ENCODE data around the gene STAT6. TPM values are rescaled to one million over a fixed set of nuclear protein-coding genes. Genes with fewer than 3 reads are reported as not detected.

STAT6 gene
- polyA plus RNA-seq, 2 of the 4 experiments (the other 2 are of a cell fraction), result 58.8 to 59.0 TPM

- no peak for TF ChIP-seq CTCF (IDR thresholded peaks at IDR 0.05)
- TF ChIP-seq POLR2AphosphoS2 (conservative IDR thresholded peaks at IDR 0.05; ENCODE audit: low read length), result no peak
- no peak for TF ChIP-seq ZNF302 (CRISPR knock-in tag; IDR thresholded peaks at IDR 0.05)
These were observed 16.7 kb downstream of the STAT6 start (continued) for GRCh38 chr12:57094208-57095160.

- H3K4me3 ChIP-seq, result no peak overlapping the region
- TF ChIP-seq FOSB (CRISPR knock-in tag; IDR thresholded peaks at IDR 0.05) (no peak), HOXB5 (CRISPR knock-in tag; IDR thresholded peaks at IDR 0.05) (0 out of 2 replicates have a peak, but pooled peaks have one; percentile 26), POLR2A (IDR thresholded peaks at IDR 0.05; ENCODE audit: low read length) (no peak), CTCF (IDR thresholded peaks at IDR 0.05) (peak; percentile 60), RAD21 (conservative IDR thresholded peaks at IDR 0.05 in 1 of 2, IDR thresholded peaks at IDR 0.05 in 1 of 2) (peak; percentile 73 to 77; a peak in 3 of 5 replicates)
- no peak for FAIRE-seq
- peak overlapping the region in 1 of 2 experiments; percentile 47; a peak in 2 of 6 replicates for H3K27ac ChIP-seq
- H3K4me2 ChIP-seq, result no peak overlapping the region
- ChIA-PET POLR2A (interaction anchor here (2.1 kb wide), 1 partner anchor 15 kb away, joined by 7 read pairs; the partner anchor contains the start of gene NEMP1), CTCF (interaction anchor here (0.8 to 18.3 kb wide), 13 partner anchors 8 to 106 kb away, joined by 3 to 330 read pairs (median 10); partner anchors contain the start of genes MYO1A, NEMP1 and STAT6)
- ATAC-seq, result peak in 1 of 2 experiments; percentile 42; a peak in 3 of 6 replicates
- H3K9me3 ChIP-seq, result no peaks in the 10 kb centered on the region
- DNase-seq (ENCODE audit: low read depth in 1 of 2, low spot score in 1 of 2), result peak; percentile 59 to 64
- H3K4me1 ChIP-seq, result peaks cover 11% of the 10 kb centered on the region; the same call in 2 of the 3 replicates
- 70% methylated on average over 22 of the region's 24 CpGs for WGBS (ENCODE audit: missing lambda C conversion rate)
These were observed 17.6 kb downstream of the STAT6 start for GRCh38 chr12:57093415-57094207.

GRCh38 chr12:57092876-57093414 lies 18.2 kb downstream of the STAT6 start:
- no peak for ATAC-seq
- no peak overlapping the region for H3K27ac ChIP-seq
- H3K4me1 ChIP-seq, result peaks cover 14% of the 10 kb centered on the region; the same call in 2 of the 3 replicates
- no peak for DNase-seq (ENCODE audit: low read depth in 1 of 2, low spot score in 1 of 2)
- POLR2A ChIA-PET, result interaction anchor here (2.1 to 6.8 kb wide), 2 partner anchors 14 to 18 kb away, joined by 7 to 143 read pairs; partner anchors contain the start of genes NEMP1 and STAT6
- TF ChIP-seq RNF2 (IDR thresholded peaks at IDR 0.05; ENCODE audit: borderline replicate concordance, low read depth), result no peak
- TF ChIP-seq POLR2A (IDR thresholded peaks at IDR 0.05; ENCODE audit: low read length), result no peak
- TF ChIP-seq SMC3 (IDR thresholded peaks at IDR 0.05), result peak; percentile 71; the same call in 2 of the 3 replicates
- no peak for FAIRE-seq
- no peaks in the 10 kb centered on the region for H3K9me3 ChIP-seq
- CTCF ChIA-PET, result interaction anchor here (0.7 to 18.3 kb wide), 17 partner anchors 9 to 105 kb away, joined by 3 to 330 read pairs (median 8); partner anchors contain the start of genes MYO1A, NEMP1, STAT6 and ZBTB39
- WGBS (ENCODE audit: missing lambda C conversion rate), result 82% methylated on average over 3 of the region's 4 CpGs
- H3K4me3 ChIP-seq, result no peak overlapping the region
- no peak overlapping the region for H3K4me2 ChIP-seq

- CTCF ChIA-PET, result interaction anchor here (0.7 to 18.3 kb wide), 20 partner anchors 9 to 337 kb away, joined by 3 to 330 read pairs (median 4); partner anchors contain the start of genes MYO1A, NEMP1, STAT6 and ZBTB39
- WGBS (ENCODE audit: missing lambda C conversion rate), result 87% methylated on average over 5 of the region's 5 CpGs
- no peak for FAIRE-seq
- TF ChIP-seq NFE2L2 (conservative IDR thresholded peaks at IDR 0.05; ENCODE audit: low read length) (no peak), HMGXB4 (CRISPR knock-in tag; IDR thresholded peaks at IDR 0.05; ENCODE audit: borderline replicate concordance) (no peak), RCOR1 (IDR thresholded peaks at IDR 0.05; ENCODE audit: low read depth, low read length) (no peak), FOXS1 (CRISPR knock-in tag; IDR thresholded peaks at IDR 0.05) (no peak), TFCP2L1 (CRISPR knock-in tag; IDR thresholded peaks at IDR 0.05) (no peak), MAX (IDR thresholded peaks at IDR 0.05) (no peak), MAZ (IDR thresholded peaks at IDR 0.05; ENCODE audit: borderline replicate concordance, low read depth, low read length) (no peak), NR3C1 (IDR thresholded peaks at IDR 0.05) (no peak), ZC3H11A (IDR thresholded peaks at IDR 0.05) (no peak), CBX8 (IDR thresholded peaks at IDR 0.05) (no peak), EHMT2 (IDR thresholded peaks at IDR 0.05; ENCODE audit: low read depth) (no peak), EP300 (IDR thresholded peaks at IDR 0.05) (no peak)
These were observed 18.7 kb downstream of the STAT6 start for GRCh38 chr12:57092529-57092862.

More at GRCh38 chr12:57092529-57092862, 18.7 kb downstream of the STAT6 start:
- H3K9me3 ChIP-seq, result no peaks in the 10 kb centered on the region
- ATAC-seq, result no peak
- H3K4me1 ChIP-seq, result peaks cover 15% of the 10 kb centered on the region; the same call in 2 of the 3 replicates
- no peak for DNase-seq (ENCODE audit: low read depth in 1 of 2, low spot score in 1 of 2)
- H3K4me2 ChIP-seq, result no peak overlapping the region
- POLR2A ChIA-PET, result interaction anchor here (1.4 to 6.8 kb wide), 3 partner anchors 10 to 19 kb away, joined by 6 to 143 read pairs (median 7); partner anchors contain the start of genes NEMP1 and STAT6
- no peak overlapping the region for H3K4me3 ChIP-seq
- no peak overlapping the region for H3K27ac ChIP-seq

All from A549 (cell line).